Tibial artery (tissue), 4 donors: ENCODE results near the gene CACNA2D1.

Experiments used
- DNase-seq, 2 donors: peaks; one replicate each; pipeline ENCODE4 v3.0.0-alpha.2; 2019
- H3K27ac ChIP-seq, 2 donors: fragments of 200-600 bp; sonication (generic) in 1 of 2; 1 replicate in 1 of 2; 2 replicates in 1 of 2; pipeline ENCODE4 v1.5.1; 2018 to 2019; ENCODE audit warnings: mild to moderate bottlenecking in 1 of 2
- H3K27me3 ChIP-seq, 2 donors: fragments of 200-600 bp; sonication (generic) in 1 of 2; one replicate each; pipeline versions ENCODE4 v1.5.1 to v1.6.0; 2016 to 2019
- H3K36me3 ChIP-seq, 3 donors: fragments of 200-600 bp; sonication (generic) in 2 of 3; one replicate each; pipeline ENCODE4 v1.5.1; 2016 to 2019; ENCODE audit warnings: mild to moderate bottlenecking in 2 of 3
- H3K4me1 ChIP-seq, 4 donors: fragments of 200-600 bp; sonication (generic) in 2 of 4; 1 replicate in 3 of 4; 2 replicates in 1 of 4; pipeline ENCODE4 v1.5.1; 2016 to 2019
- H3K4me3 ChIP-seq, 2 donors: fragments of 200-600 bp; sonication (generic) in 1 of 2; 1 replicate in 1 of 2; 2 replicates in 1 of 2; pipeline ENCODE4 v1.5.1; 2018 to 2019; ENCODE audit warnings: mild to moderate bottlenecking in 2 of 2
- H3K9me3 ChIP-seq, 3 donors: fragments of 200-600 bp; sonication (generic) in 1 of 3; one replicate each; pipeline ENCODE4 v1.5.1; 2016 to 2019
- CTCF ChIP-seq, 2 experiments: fragments of 200-600 bp in 1 of 2; fragments of 450-650 bp in 1 of 2; IDR thresholded peaks; one replicate each; pipeline ENCODE4 v1.5.1; 2017 to 2019; ENCODE audit warnings: antibody characterized with exemption in 2 of 2, mild to moderate bottlenecking in 1 of 2, moderate library complexity in 1 of 2
- intact Hi-C: fragments of 100-400 bp; cut with DNase I; formaldehyde crosslinking; loops from one replicate; pipeline ENCODE4 v1.15.0; 2023; ENCODE audit warnings: low total_unique reads

CACNA2D1 gene

DNA sequence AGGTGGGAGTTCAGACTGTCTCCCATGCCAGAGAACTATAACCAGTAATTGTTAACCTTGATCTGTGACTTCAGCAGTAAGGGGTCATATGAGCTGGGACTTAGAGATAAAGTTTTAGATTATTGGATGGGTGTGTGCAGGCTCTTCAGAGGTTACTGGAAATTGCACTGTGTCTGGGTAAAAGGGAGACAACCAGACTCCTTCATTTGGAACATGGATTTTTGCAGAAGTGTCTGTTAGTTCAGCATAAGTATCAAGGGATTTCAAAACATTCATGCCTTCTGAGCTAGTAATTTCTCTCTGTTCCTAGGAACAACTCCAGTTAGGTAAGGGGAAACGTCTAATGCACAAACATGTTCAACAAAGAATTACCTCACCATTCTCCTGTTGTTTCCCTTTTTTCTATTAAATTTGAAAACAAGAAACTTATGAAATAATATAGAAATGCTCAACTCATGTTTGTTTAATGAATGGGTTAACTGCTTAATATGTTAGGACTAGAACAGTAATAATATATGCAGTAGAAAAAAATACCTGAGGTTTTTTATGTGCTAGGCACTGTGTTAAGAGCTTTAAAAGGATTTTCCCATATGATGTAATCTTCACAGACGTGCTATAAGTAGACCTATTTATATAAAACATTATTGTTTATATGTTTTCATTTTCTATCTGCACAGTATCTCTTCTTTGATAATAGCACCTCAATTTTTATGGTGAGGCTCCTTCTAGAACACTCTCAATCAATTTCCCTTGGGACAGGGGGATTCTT lies 233.0 kb downstream of the CACNA2D1 start:
- no peak for DNase-seq
- TF ChIP-seq CTCF (IDR thresholded peaks at IDR 0.05) = no peak
- H3K27me3 ChIP-seq = no peaks in the 10 kb centered on the region
- no peaks in the 10 kb centered on the region for H3K9me3 ChIP-seq
- H3K4me1 ChIP-seq = no peaks in the 10 kb centered on the region
- H3K36me3 ChIP-seq = no peaks in the 10 kb centered on the region
- intact Hi-C loops = no loop called here
- no peak overlapping the region for H3K27ac ChIP-seq
- no peak overlapping the region for H3K4me3 ChIP-seq

DNA sequence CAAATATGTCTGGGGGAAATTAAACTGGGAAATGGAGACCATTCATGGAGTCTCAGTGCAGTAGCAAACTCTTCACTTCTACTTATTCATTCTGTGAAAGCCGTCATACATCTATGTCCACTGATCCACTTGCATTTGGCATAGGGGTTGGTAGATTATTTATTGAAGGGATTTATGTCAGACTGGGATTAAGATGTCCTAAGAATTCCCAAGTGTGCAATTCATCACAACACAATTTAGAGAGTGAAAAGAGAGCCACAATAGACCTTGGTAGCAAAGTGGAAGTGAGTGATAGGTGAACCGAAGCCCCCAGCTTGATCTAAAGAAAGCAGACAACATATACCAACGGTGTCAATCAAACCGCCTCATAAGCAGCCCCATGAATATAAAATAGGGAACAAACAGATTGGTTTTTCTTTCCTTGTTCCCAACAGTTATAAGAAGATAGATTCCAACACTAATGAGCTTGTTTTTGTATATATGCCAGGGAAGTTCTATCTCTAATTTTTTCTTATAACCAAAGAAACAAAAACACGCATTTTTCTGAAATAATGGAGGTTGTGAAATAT lies 234.3 kb downstream of the CACNA2D1 start:
- no peaks in the 10 kb centered on the region for H3K9me3 ChIP-seq
- H3K27ac ChIP-seq = no peak overlapping the region
- DNase-seq = no peak
- H3K4me3 ChIP-seq = no peak overlapping the region
- H3K4me1 ChIP-seq = no peaks in the 10 kb centered on the region
- TF ChIP-seq CTCF (IDR thresholded peaks at IDR 0.05) = no peak
- no peaks in the 10 kb centered on the region for H3K36me3 ChIP-seq
- intact Hi-C loops = no loop called here
- H3K27me3 ChIP-seq = no peaks in the 10 kb centered on the region

DNA sequence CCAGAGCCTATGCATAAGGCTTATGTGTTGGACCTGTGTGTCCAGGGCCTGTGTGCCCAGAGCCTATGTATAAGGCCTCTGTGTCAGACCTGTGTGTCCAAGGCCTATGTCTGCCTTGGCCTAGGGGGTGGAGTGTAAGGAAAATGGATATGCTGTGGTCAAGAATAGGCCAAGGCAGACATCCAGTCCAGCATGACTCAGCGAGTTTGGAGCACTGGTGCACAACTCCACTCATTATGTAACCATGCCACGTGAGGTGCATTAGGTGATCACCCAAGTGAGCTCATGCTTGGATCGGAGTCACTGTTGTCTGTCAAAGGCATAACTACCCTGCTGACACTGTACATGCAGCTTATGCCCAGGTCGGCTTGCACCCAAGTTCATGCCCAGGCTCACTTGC lies 238.9 kb downstream of the CACNA2D1 start:
- no peaks in the 10 kb centered on the region for H3K4me1 ChIP-seq
- no peaks in the 10 kb centered on the region for H3K27me3 ChIP-seq
- no peak for TF ChIP-seq CTCF (IDR thresholded peaks at IDR 0.05)
- peak in 1 of 2 donors; percentile 45 for DNase-seq
- intact Hi-C loops = no loop called here
- H3K27ac ChIP-seq = no peak overlapping the region
- H3K4me3 ChIP-seq = no peak overlapping the region
- no peaks in the 10 kb centered on the region for H3K9me3 ChIP-seq
- H3K36me3 ChIP-seq = no peaks in the 10 kb centered on the region

DNA sequence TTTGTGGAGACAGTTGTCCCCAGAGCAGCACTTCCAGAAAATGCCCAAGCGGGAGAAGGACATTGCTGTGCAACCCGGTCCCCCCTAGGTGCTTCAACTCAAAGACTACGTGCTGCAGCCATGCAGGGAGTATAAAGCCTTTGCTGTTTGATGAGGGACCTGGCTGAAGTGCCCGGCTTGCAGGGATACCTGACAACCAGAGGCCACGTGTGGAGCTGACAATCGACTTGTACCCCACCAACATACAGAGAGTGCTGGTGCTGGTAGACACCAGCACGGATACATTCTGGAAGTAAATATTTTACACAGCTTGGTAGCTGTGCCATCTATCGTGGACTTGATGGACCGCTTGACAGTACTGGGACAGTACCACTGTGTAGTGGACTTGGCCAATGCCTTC lies 240.6 kb downstream of the CACNA2D1 start:
- no peak for DNase-seq
- no peaks in the 10 kb centered on the region for H3K27me3 ChIP-seq
- TF ChIP-seq CTCF (IDR thresholded peaks at IDR 0.05) = no peak
- H3K4me1 ChIP-seq = no peaks in the 10 kb centered on the region
- intact Hi-C loops = no loop called here
- no peaks in the 10 kb centered on the region for H3K36me3 ChIP-seq
- H3K4me3 ChIP-seq = no peak overlapping the region
- H3K9me3 ChIP-seq = no peaks in the 10 kb centered on the region
- H3K27ac ChIP-seq = no peak overlapping the region

DNA sequence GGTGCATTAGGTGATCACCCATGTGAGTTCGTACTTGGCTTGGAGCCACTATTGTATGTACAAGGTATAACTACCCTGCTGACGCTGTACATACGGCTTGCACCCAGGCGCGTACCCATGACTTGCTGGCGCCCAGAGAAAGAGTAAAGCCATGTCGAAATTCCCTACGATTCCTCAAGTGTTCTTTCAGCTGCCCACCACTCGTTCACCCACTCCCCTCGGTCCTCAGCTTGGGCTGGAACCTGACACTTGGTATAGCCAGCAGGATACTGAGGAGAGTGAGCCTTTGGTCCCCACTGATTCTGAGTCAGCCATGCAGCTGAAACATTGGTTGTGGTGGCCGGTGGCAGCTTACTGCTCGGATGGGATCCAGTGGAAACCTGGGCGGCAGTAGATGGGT lies 241.5 kb downstream of the CACNA2D1 start:
- no peak overlapping the region for H3K4me3 ChIP-seq
- no peaks in the 10 kb centered on the region for H3K27me3 ChIP-seq
- H3K4me1 ChIP-seq = no peaks in the 10 kb centered on the region
- H3K9me3 ChIP-seq = no peaks in the 10 kb centered on the region
- no peak for DNase-seq
- TF ChIP-seq CTCF (IDR thresholded peaks at IDR 0.05) = no peak
- no peak overlapping the region for H3K27ac ChIP-seq
- intact Hi-C loops = no loop called here
- H3K36me3 ChIP-seq = no peaks in the 10 kb centered on the region
